GM18505 (cell line): ENCODE results near the gene ABCB8.

Experiments
- ATAC-seq: cut with Tn5 transposase; IDR thresholded peaks from one replicate; pipeline ENCODE4 v1.9.1; 2021; ENCODE audit not compliant: unreplicated experiment
- POLR2A ChIP-seq: IDR thresholded peaks from 4 replicates; pipeline ENCODE4 v1.6.1; 2011; ENCODE audit warnings: borderline replicate concordance; ENCODE audit not compliant: insufficient read depth, insufficient read length; ENCODE audit errors: extremely low read depth

The ABCB8 gene

GRCh38 chr7:151064993-151065392 is 36.7 kb downstream of the ABCB8 start:
- TF ChIP-seq POLR2A = no peak
- ATAC-seq = no peak

DNA sequence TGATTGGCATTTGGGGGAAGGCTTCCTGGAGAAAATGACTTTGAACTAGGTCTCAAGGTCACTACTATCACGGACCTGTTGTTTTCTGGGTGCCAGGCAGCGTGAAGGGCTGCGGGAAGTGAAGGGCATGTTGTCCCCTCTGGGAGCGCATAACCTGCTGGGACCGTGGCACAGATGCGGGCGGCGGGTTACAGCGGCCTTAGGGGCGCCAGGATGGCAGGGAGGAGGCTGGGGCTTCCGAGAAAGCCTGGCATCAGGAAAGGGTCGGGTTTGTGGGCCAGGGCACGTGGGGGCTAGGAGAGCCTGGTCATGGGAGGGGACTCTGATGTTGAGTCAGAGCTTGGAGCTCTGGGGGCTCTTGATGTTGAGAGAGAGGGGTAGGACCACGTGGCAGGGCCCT is 37.3 kb downstream of the ABCB8 start:
- TF ChIP-seq POLR2A = no peak
- ATAC-seq = no peak

DNA sequence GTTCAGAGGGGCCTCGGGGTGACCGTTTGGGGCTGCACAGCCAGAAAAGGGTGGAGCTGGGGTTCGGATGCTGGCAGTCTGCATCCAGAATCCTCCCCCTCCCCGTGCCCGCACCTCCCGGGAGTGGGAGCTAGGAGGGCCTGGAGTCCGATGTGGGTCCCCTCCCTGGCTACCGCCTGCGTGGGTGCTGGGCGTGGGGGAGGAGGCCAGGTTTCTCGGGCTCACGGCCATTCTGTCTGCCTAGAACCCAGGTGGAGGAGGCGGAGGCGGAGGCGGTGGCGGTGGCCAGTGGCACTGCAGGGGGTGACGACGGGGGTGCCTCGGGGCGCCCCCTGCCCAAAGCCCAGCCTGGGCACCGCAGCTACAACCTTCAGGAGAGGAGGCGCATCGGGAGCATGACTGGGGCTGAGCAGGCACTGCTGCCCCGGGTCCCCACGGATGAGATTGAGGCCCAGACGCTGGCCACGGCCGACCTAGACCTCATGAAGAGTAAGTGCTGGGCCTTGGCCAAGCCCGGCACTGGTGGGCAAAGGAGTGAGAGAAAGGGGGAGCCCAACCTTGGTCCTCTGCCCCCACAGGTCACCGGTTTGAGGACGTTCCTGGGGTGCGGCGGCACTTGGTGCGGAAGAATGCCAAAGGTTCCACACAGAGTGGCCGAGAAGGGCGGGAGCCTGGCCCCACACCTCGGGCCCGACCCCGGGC is 38.2 kb downstream of the ABCB8 start:
- TF ChIP-seq POLR2A = no peak
- no peak for ATAC-seq

DNA sequence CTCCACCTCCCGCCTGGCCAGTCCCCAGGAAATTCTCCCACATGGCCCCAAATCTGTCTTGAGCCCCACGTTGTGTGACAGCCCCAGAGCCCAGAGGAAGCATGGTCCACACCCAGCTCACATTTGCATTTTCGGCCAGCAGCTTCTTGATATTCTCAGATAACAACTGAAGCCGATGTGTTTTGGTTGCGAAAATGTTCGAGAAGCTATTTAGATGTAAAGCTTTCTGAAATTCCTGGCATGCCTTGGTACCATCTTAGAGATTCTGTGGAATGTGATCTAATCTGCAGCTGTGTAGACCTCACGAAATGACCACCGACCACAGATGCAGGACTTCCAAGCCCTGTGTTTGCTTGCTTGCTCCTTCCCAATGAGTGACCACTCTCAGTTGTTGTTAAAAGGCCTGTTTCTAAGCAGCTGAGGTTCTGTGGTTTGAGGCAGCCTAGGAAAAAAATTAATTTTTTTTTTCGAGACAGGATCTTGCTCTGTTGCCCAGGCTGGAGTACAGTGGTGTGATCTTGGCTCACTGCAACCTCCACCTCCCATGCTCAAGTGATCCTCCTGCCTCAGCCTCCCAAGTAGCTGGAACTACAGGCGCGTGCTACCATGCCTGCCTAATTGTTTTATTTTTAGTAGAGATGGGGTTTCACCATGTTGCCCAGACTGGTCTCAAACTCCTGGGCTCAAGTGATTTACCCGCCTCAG is 40.0 kb downstream of the ABCB8 start:
- no peak for ATAC-seq
- no peak for TF ChIP-seq POLR2A

DNA sequence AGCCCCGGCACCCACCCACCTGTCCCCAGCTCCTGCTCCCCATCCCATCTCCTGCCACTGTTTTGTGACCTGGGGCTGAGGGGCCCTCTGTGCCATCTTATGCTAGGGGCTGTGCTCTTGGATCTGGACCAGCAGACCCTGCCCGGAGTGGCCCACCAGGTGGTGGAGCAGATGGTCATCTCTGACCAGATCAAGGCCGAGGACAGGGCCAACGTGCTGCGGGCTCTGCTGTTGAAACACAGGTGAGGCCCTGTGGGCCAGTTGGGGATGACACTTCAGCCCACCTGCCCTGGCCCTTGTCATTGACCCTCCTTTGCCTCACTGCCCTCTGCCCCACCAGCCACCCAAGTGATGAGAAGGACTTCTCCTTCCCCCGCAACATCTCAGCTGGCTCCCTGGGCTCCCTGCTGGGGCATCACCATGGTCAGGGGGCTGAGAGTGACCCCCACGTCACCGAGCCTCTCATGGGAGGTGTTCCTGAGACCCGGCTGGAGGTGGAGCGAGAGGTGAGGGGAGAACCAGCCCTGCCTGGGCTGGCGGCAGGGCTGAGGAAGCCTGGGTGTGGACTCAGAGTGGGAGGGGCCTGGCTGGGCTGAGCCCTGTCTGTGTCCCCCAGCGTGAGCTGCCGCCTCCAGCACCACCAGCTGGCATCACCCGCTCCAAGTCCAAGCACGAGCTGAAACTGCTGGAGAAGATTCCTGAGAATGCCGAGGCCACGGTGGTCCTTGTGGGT is 41.8 kb downstream of the ABCB8 start:
- ATAC-seq = no peak

GRCh38 chr7:151070574-151070960 is 42.3 kb downstream of the ABCB8 start:
- no peak for ATAC-seq
- no peak for TF ChIP-seq POLR2A

More for the DNA sequence above, 41.8 kb downstream of the ABCB8 start:
- no peak for TF ChIP-seq POLR2A

DNA sequence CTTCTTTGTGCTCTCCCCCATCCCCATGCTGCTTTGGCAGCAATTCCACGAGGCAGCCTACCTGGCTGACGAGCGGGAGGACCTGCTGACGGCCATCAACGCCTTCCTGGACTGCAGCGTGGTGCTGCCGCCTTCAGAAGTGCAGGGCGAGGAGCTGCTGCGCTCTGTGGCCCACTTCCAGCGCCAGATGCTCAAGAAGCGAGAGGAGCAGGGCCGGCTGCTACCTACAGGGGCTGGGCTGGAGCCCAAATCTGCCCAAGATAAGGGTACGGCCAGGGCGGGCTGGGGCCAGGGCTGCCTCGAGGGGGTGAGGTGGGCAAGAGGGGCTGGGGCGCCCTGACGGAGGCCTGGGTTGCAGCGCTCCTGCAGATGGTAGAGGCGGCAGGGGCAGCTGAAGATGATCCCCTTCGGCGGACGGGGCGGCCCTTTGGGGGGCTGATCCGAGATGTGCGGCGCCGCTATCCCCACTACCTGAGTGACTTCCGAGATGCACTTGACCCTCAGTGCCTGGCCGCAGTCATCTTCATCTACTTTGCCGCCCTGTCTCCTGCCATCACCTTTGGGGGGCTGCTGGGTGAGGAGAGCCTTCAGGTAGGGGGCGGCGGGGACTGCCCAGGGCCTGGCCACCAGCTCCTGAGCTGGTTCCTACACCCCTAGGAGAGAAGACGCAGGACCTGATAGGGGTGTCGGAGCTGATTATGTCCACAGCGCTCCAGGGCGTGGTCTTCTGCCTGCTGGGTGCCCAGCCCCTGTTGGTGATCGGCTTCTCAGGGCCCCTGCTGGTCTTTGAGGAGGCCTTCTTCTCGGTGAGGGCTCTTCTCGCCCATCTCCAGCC is 43.0 kb downstream of the ABCB8 start:
- no peak for TF ChIP-seq POLR2A
- no peak for ATAC-seq

GRCh38 chr7:151073990-151074389 is 45.7 kb downstream of the ABCB8 start:
- ATAC-seq = no peak
- TF ChIP-seq POLR2A = no peak

DNA sequence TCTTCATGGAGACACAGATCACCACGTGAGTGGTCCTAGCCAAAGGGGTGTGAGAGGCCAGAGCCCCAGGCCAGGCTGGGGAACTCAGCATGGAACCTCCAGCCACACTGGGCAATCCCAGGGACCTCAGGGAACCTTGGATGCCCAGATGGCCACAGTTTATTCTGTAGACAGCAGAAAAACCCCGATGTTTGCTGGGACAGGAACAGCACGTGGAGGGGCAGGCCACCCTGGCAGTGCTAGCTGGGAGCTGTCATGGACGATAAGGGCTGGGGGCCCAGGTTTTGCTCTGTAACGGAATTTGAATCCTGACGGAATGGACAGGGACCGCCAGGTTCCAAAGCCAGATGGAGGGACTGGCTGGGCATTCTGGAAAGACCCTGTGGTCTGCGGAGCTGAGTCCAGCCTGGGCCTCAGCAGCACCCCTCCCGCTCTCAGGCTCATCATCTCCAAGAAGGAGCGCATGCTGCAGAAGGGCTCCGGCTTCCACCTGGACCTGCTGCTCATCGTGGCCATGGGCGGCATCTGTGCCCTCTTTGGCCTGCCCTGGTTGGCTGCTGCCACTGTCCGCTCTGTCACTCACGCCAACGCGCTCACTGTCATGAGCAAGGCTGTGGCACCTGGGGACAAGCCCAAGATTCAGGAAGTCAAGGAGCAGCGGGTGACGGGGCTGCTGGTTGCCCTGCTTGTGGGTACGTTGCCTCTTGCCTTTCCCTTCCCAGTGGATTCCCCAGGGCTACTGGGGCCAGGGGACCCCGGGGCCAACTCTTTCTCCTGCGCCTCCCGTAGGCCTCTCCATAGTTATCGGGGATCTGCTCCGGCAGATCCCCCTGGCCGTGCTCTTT is 46.8 kb downstream of the ABCB8 start:
- no peak for ATAC-seq
- no peak for TF ChIP-seq POLR2A

DNA sequence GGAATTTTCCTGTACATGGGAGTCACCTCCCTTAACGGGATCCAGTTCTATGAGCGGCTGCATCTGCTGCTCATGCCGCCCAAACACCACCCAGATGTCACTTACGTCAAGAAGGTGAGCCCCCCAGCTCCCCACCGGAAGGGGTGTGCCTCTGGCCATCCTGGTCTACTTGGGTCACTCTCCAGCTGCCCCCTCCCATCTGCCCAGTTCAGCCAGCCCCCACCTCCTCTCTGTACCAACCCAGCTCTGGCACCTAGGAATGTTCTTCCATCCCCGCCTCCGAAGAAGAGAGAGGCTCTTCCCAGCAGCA is 47.4 kb downstream of the ABCB8 start:
- ATAC-seq = no peak
- TF ChIP-seq POLR2A = no peak

DNA sequence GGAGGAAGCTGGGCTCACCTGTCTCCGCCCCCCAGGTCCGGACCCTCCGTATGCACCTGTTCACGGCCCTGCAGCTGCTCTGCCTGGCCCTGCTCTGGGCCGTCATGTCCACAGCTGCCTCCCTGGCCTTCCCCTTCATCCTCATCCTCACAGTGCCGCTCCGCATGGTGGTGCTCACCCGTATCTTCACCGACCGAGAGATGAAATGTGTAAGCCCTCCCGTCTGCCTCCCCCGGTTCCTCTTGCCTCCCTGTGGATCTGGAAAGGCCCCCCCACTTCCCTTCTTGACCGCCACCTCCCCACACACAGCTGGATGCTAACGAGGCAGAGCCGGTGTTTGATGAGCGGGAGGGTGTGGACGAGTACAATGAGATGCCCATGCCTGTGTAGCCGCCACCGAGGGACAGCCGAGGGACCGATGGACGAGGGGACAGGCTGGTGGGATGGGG is 47.8 kb downstream of the ABCB8 start:
- no peak for ATAC-seq
- TF ChIP-seq POLR2A = no peak
